GM12892 (cell line): Measurements from ENCODE around the gene CTDNEP1.

ENCODE experiments used
- POLR2A ChIP-seq: IDR thresholded peaks from 2 replicates; pipeline ENCODE4 v1.6.1; 2011; ENCODE audit warnings: low read depth, low read length, control low read depth
- POLR2AphosphoS5 ChIP-seq: IDR thresholded peaks from 2 replicates; pipeline ENCODE4 v1.6.1; 2011; ENCODE audit warnings: low read depth, low read length, control low read depth
- TAF1 ChIP-seq: IDR thresholded peaks from 2 replicates; pipeline ENCODE4 v1.6.1; 2011; ENCODE audit warnings: low read depth, mild to moderate bottlenecking, control low read depth, low read length, borderline replicate concordance

- TF ChIP-seq POLR2AphosphoS5, result no peak
- no peak for TF ChIP-seq POLR2A
- TF ChIP-seq TAF1, result no peak
Measured at GRCh38 chr17:7208754-7209460, 42.6 kb downstream of the CTDNEP1 start.
